Caco-2 (cell line): Measurements from ENCODE around the gene XRCC5. TPM values are rescaled to one million over a fixed set of nuclear protein-coding genes. Genes with fewer than 3 reads are reported as not detected.

Experiments
- BruUV-seq: library from RNA; stranded (reverse); fragments of 400-500 nt; replicated peaks from 2 replicates; lab custom pipeline; 2021; lab: Mats Ljungman, UMichigan
- CTCF ChIA-PET: fragments of 300-600 bp; sonication (Branson Sonifier 250); formaldehyde crosslinking; loops from one replicate; lab custom pipeline; 2022; ENCODE audit warnings: antibody characterized with exemption; lab: Charles Lee
- POLR2A ChIA-PET: fragments of 300-600 bp; sonication (Branson Sonifier 250); formaldehyde crosslinking; loops from one replicate; lab custom pipeline; 2022; ENCODE audit warnings: antibody characterized with exemption; lab: Charles Lee
- DNase-seq, 2 experiments: peaks; one replicate each; pipeline versions ENCODE4 v3.0.0 to v3.0.0-alpha.2; 2020 to 2022
- H3K27me3 ChIP-seq: replicated peaks from 2 replicates; pipeline ENCODE4 v1.6.0; 2011; ENCODE audit warnings: low read length; ENCODE audit not compliant: control insufficient read depth, insufficient read depth
- H3K36me3 ChIP-seq: 2 replicates; pipeline ENCODE4 v1.5.1; 2011; ENCODE audit warnings: low read length; ENCODE audit not compliant: control insufficient read depth, insufficient read depth
- H3K4me1 ChIP-seq: fragments of 250-450 bp; sonication (Bioruptor Pico); 2 replicates; pipeline ENCODE4 v1.5.1; 2020; ENCODE audit warnings: mild to moderate bottlenecking
- H3K4me3 ChIP-seq: 2 replicates; pipeline ENCODE4 v1.5.1; 2011; ENCODE audit warnings: low read depth, mild to moderate bottlenecking, control low read depth, low read length
- H3K9me3 ChIP-seq: fragments of 250-450 bp; sonication (Bioruptor Pico); 2 replicates; pipeline ENCODE4 v1.5.1; 2020; ENCODE audit warnings: mild to moderate bottlenecking, moderate library complexity
- H3K27ac Mint-ChIP-seq: one replicate; pipeline ENCODE4 v1.8.0; 2022; ENCODE audit warnings: mixed read lengths; ENCODE audit not compliant: unreplicated experiment
- H3K27me3 Mint-ChIP-seq: one replicate; pipeline ENCODE4 v1.8.0; 2022; ENCODE audit warnings: mixed read lengths; ENCODE audit not compliant: insufficient read depth, unreplicated experiment
- H3K36me3 Mint-ChIP-seq: one replicate; pipeline ENCODE4 v1.8.0; 2022; ENCODE audit warnings: mild to moderate bottlenecking, mixed read lengths; ENCODE audit not compliant: insufficient read depth, unreplicated experiment
- H3K4me1 Mint-ChIP-seq: one replicate; pipeline ENCODE4 v1.8.0; 2022; ENCODE audit warnings: low read depth, mixed read lengths; ENCODE audit not compliant: unreplicated experiment
- H3K4me3 Mint-ChIP-seq: one replicate; pipeline ENCODE4 v1.8.0; 2022; ENCODE audit warnings: mild to moderate bottlenecking, moderate library complexity, mixed read lengths; ENCODE audit not compliant: unreplicated experiment
- H3K9me3 Mint-ChIP-seq: one replicate; pipeline ENCODE4 v1.8.0; 2022; ENCODE audit warnings: mixed read lengths; ENCODE audit not compliant: unreplicated experiment
- CTCF ChIP-seq, 2 experiments: fragments of 200-600 bp in 1 of 2; IDR thresholded peaks; 1 replicate in 1 of 2; 2 replicates in 1 of 2; pipeline versions ENCODE4 v1.5.1 to v1.8.0; 2011 to 2022; ENCODE audit warnings: antibody characterized with exemption in 1 of 2, control low read depth in 1 of 2, inconsistent platforms in 1 of 2, low read depth in 1 of 2, low read length in 1 of 2, mild to moderate bottlenecking in 1 of 2, moderate library complexity in 1 of 2; ENCODE audit not compliant: insufficient read depth in 1 of 2, severe bottlenecking in 1 of 2, unreplicated experiment in 1 of 2
- intact Hi-C: fragments of 100-400 bp; cut with micrococcal nuclease; formaldehyde crosslinking; loops from one replicate; pipeline ENCODE4 v1.10.0; 2022; ENCODE audit not compliant: unreplicated experiment
- total RNA-seq: library from RNA; stranded (reverse); gene quantifications from 2 replicates; pipeline ENCODE4 v1.2.3, GENCODE V29; 2022

XRCC5 gene
- total RNA-seq, 1 experiment from 2014 or later = 319 TPM

GRCh38 chr2:216222650-216223352 is 113.7 kb downstream of the XRCC5 start:
- POLR2A ChIA-PET = no interaction called here
- H3K4me3 Mint-ChIP-seq = no peak overlapping the region
- intact Hi-C loops = loop anchor here (2.0 kb wide), 1 partner anchor 182 kb away; no protein-coding TSS in a partner anchor
- no TSS peak for BruUV-seq
- H3K9me3 Mint-ChIP-seq = no peaks in the 10 kb centered on the region
- H3K9me3 ChIP-seq = no peaks in the 10 kb centered on the region
- CTCF ChIA-PET = no interaction called here
- H3K4me3 ChIP-seq = no peak overlapping the region
- no peaks in the 10 kb centered on the region for H3K4me1 Mint-ChIP-seq
- no peaks in the 10 kb centered on the region for H3K4me1 ChIP-seq
- DNase-seq = no peak
- no peaks in the 10 kb centered on the region for H3K36me3 ChIP-seq
- H3K27me3 Mint-ChIP-seq = no peaks in the 10 kb centered on the region
- TF ChIP-seq CTCF (IDR thresholded peaks at IDR 0.05; ENCODE audit: insufficient read depth in 1 of 2, low read depth in 1 of 2, low read length in 1 of 2, severe bottlenecking in 1 of 2, unreplicated experiment in 1 of 2) = no peak
- H3K36me3 Mint-ChIP-seq = peaks cover 18% of the 10 kb centered on the region
- no peak overlapping the region for H3K27ac Mint-ChIP-seq
- no peaks in the 10 kb centered on the region for H3K27me3 ChIP-seq

- DNase-seq = no peak
- Histone ChIP-seq H3K9me3 (no peaks in the 10 kb centered on the region), H3K36me3 (no peaks in the 10 kb centered on the region), H3K27me3 (no peaks in the 10 kb centered on the region), H3K4me3 (no peak overlapping the region), H3K4me1 (no peaks in the 10 kb centered on the region)
- no peak for TF ChIP-seq CTCF (IDR thresholded peaks at IDR 0.05; ENCODE audit: insufficient read depth in 1 of 2, low read depth in 1 of 2, low read length in 1 of 2, severe bottlenecking in 1 of 2, unreplicated experiment in 1 of 2)
- no peak overlapping the region for H3K27ac Mint-ChIP-seq
- no peaks in the 10 kb centered on the region for H3K9me3 Mint-ChIP-seq
- H3K4me3 Mint-ChIP-seq = no peak overlapping the region
- intact Hi-C loops = no loop called here
- H3K4me1 Mint-ChIP-seq = no peaks in the 10 kb centered on the region
- no peaks in the 10 kb centered on the region for H3K27me3 Mint-ChIP-seq
- ChIA-PET POLR2A (no interaction called here), CTCF (no interaction called here)
- H3K36me3 Mint-ChIP-seq = peaks cover 11% of the 10 kb centered on the region
- no TSS peak for BruUV-seq
Observed at GRCh38 chr2:216224388-216224787, 115.2 kb downstream of the XRCC5 start.

- Mint-ChIP-seq H3K27ac (no peak overlapping the region), H3K4me1 (no peaks in the 10 kb centered on the region), H3K4me3 (no peak overlapping the region), H3K36me3 (no peaks in the 10 kb centered on the region), H3K27me3 (no peaks in the 10 kb centered on the region), H3K9me3 (peaks cover 21% of the 10 kb centered on the region)
- POLR2A ChIA-PET = no interaction called here
- CTCF ChIA-PET = no interaction called here
- Histone ChIP-seq H3K36me3 (no peaks in the 10 kb centered on the region), H3K4me1 (no peaks in the 10 kb centered on the region), H3K9me3 (peaks cover 7% of the 10 kb centered on the region), H3K4me3 (no peak overlapping the region), H3K27me3 (no peaks in the 10 kb centered on the region)
- DNase-seq = no peak
- intact Hi-C loops = no loop called here
- no peak for TF ChIP-seq CTCF (IDR thresholded peaks at IDR 0.05; ENCODE audit: insufficient read depth in 1 of 2, low read depth in 1 of 2, low read length in 1 of 2, severe bottlenecking in 1 of 2, unreplicated experiment in 1 of 2)
- BruUV-seq = no TSS peak
Observed at GRCh38 chr2:216229277-216229914, 120.2 kb downstream of the XRCC5 start.
